Natural killer cell treated with Interleukin-12 subunit alpha and Interleukin-12 subunit beta and Interleukin-15 and Interleukin-18, amount 100 ng/mL, for 72 hours (primary cell): Measurements from ENCODE around the gene BCAR3. TPM values are rescaled to one million over a fixed set of nuclear protein-coding genes. Genes with fewer than 3 reads are reported as not detected.

Experiments
- ATAC-seq, 2 donors: fragments of 150-1000 bp; cut with Tn5 transposase in 1 of 2; sonication (Bioruptor Pico), chemical (Tn5 transposase) in 1 of 2; 2 replicates each; pipeline ENCODE4 v1.10.0; 2021
- DNase-seq: peaks from one replicate; pipeline ENCODE4 v3.0.0; 2022; ENCODE audit warnings: low spot score
- H3K27ac Mint-ChIP-seq, 2 donors: 1 replicate in 1 of 2; 2 replicates in 1 of 2; pipeline ENCODE4 v1.8.0; 2022; ENCODE audit warnings: mixed read lengths in 2 of 2, mild to moderate bottlenecking in 1 of 2, moderate library complexity in 1 of 2
- H3K27me3 Mint-ChIP-seq, 2 donors: 1 replicate in 1 of 2; 2 replicates in 1 of 2; pipeline ENCODE4 v1.8.0; 2022; ENCODE audit warnings: mixed read lengths in 2 of 2
- H3K36me3 Mint-ChIP-seq: one replicate; pipeline ENCODE4 v1.8.0; 2022; ENCODE audit warnings: mixed read lengths
- H3K4me1 Mint-ChIP-seq, 2 donors: 1 replicate in 1 of 2; 2 replicates in 1 of 2; pipeline ENCODE4 v1.8.0; 2022; ENCODE audit warnings: low read depth in 2 of 2, mixed read lengths in 2 of 2, mild to moderate bottlenecking in 1 of 2
- H3K4me3 Mint-ChIP-seq: one replicate; pipeline ENCODE4 v1.8.0; 2022; ENCODE audit warnings: mixed read lengths
- H3K9me3 Mint-ChIP-seq: 2 replicates; pipeline ENCODE4 v1.8.0; 2022; ENCODE audit warnings: mixed read lengths
- total RNA-seq, 2 donors: library from RNA; stranded (reverse); gene quantifications; one replicate each; pipeline ENCODE4 v1.2.3, GENCODE V29; 2022

The BCAR3 gene
- total RNA-seq = 10 to 100 TPM; 10.8 to 30.8 TPM

- DNase-seq (peak; percentile 78), ATAC-seq (peak; percentile 85 to 91)
- Mint-ChIP-seq H3K4me1 (peaks cover 13 to 27% of the 10 kb centered on the region in 2 donors), H3K4me3 (peak within 1 kb of the TSS; percentile 92), H3K36me3 (no peaks in the 10 kb centered on the region), H3K9me3 (no peaks in the 10 kb centered on the region), H3K27ac (peak within 1 kb of the TSS; percentile 64 to 92), H3K27me3 (peaks cover 10 to 25% of the 10 kb centered on the region in 2 donors)
Measured at GRCh38 chr1:93681101-93681988, at the start of gene BCAR3. Gene BCAR3, minus strand, starts transcription at chr1:93681837. Its CDS starts 6,907 bp downstream, at chr1:93674930.

- no peaks in the 10 kb centered on the region for H3K4me1 Mint-ChIP-seq
- DNase-seq (no peak), ATAC-seq (no peak)
- no peaks in the 10 kb centered on the region for H3K27me3 Mint-ChIP-seq
- no peaks in the 10 kb centered on the region for H3K9me3 Mint-ChIP-seq
- H3K36me3 Mint-ChIP-seq = no peaks in the 10 kb centered on the region
- H3K4me3 Mint-ChIP-seq = no peak overlapping the region
- H3K27ac Mint-ChIP-seq = peak overlapping the region in 1 of 2 donors; percentile 52
Measured at GRCh38 chr1:93730621-93731020, 49.0 kb upstream of the BCAR3 start.

- Mint-ChIP-seq H3K27me3 (no peaks in the 10 kb centered on the region), H3K4me1 (no peaks in the 10 kb centered on the region), H3K36me3 (no peaks in the 10 kb centered on the region), H3K4me3 (no peak overlapping the region), H3K27ac (peak overlapping the region in 1 of 2 donors; percentile 52), H3K9me3 (no peaks in the 10 kb centered on the region)
- no peak for ATAC-seq
- no peak for DNase-seq
Measured at GRCh38 chr1:93729906-93730305, 48.3 kb upstream of the BCAR3 start.

GRCh38 chr1:93729502-93729901, 47.9 kb upstream of the BCAR3 start:
- Mint-ChIP-seq H3K4me1 (no peaks in the 10 kb centered on the region), H3K27me3 (no peaks in the 10 kb centered on the region), H3K9me3 (no peaks in the 10 kb centered on the region), H3K27ac (peak overlapping the region in 1 of 2 donors; percentile 10), H3K4me3 (no peak overlapping the region), H3K36me3 (no peaks in the 10 kb centered on the region)
- DNase-seq = no peak
- ATAC-seq = no peak

- H3K36me3 Mint-ChIP-seq = no peaks in the 10 kb centered on the region
- H3K9me3 Mint-ChIP-seq = no peaks in the 10 kb centered on the region
- H3K4me1 Mint-ChIP-seq = no peaks in the 10 kb centered on the region
- H3K4me3 Mint-ChIP-seq = no peak overlapping the region
- ATAC-seq (no peak), DNase-seq (no peak)
- no peaks in the 10 kb centered on the region for H3K27me3 Mint-ChIP-seq
- H3K27ac Mint-ChIP-seq = peak overlapping the region in 1 of 2 donors; percentile 10
Measured at GRCh38 chr1:93728480-93729131, 47.0 kb upstream of the BCAR3 start.

GRCh38 chr1:93723733-93724270, 42.2 kb upstream of the BCAR3 start:
- Mint-ChIP-seq H3K27ac (no peak overlapping the region), H3K9me3 (no peaks in the 10 kb centered on the region), H3K4me3 (no peak overlapping the region), H3K36me3 (no peaks in the 10 kb centered on the region), H3K27me3 (no peaks in the 10 kb centered on the region), H3K4me1 (no peaks in the 10 kb centered on the region)
- ATAC-seq = no peak
- no peak for DNase-seq

GRCh38 chr1:93723110-93723509, 41.5 kb upstream of the BCAR3 start:
- Mint-ChIP-seq H3K9me3 (no peaks in the 10 kb centered on the region), H3K36me3 (no peaks in the 10 kb centered on the region), H3K27ac (no peak overlapping the region), H3K27me3 (no peaks in the 10 kb centered on the region), H3K4me1 (no peaks in the 10 kb centered on the region), H3K4me3 (no peak overlapping the region)
- DNase-seq (no peak), ATAC-seq (no peak)

GRCh38 chr1:93722081-93723031, 40.7 kb upstream of the BCAR3 start:
- DNase-seq (no peak), ATAC-seq (no peak)
- no peak overlapping the region for H3K27ac Mint-ChIP-seq
- H3K4me3 Mint-ChIP-seq = no peak overlapping the region
- H3K27me3 Mint-ChIP-seq = no peaks in the 10 kb centered on the region
- H3K36me3 Mint-ChIP-seq = no peaks in the 10 kb centered on the region
- no peaks in the 10 kb centered on the region for H3K4me1 Mint-ChIP-seq
- H3K9me3 Mint-ChIP-seq = no peaks in the 10 kb centered on the region

GRCh38 chr1:93720956-93721626, 39.5 kb upstream of the BCAR3 start:
- DNase-seq (no peak), ATAC-seq (no peak)
- peaks cover 5% of the 10 kb centered on the region for H3K36me3 Mint-ChIP-seq
- peaks cover 4 to 6% of the 10 kb centered on the region in 2 donors for H3K4me1 Mint-ChIP-seq
- no peak overlapping the region for H3K27ac Mint-ChIP-seq
- no peak overlapping the region for H3K4me3 Mint-ChIP-seq
- no peaks in the 10 kb centered on the region for H3K27me3 Mint-ChIP-seq
- no peaks in the 10 kb centered on the region for H3K9me3 Mint-ChIP-seq

GRCh38 chr1:93717640-93718039, 36.0 kb upstream of the BCAR3 start:
- H3K36me3 Mint-ChIP-seq = peaks cover 5% of the 10 kb centered on the region
- H3K4me1 Mint-ChIP-seq = peaks cover 19 to 20% of the 10 kb centered on the region in 2 donors

GRCh38 chr1:93716941-93717368, 35.3 kb upstream of the BCAR3 start:
- Mint-ChIP-seq H3K36me3 (peaks cover 5% of the 10 kb centered on the region), H3K4me1 (peaks cover 25 to 27% of the 10 kb centered on the region in 2 donors), H3K27me3 (peaks cover 0 to 3% of the 10 kb centered on the region in 2 donors), H3K27ac (peak overlapping the region in 1 of 2 donors; percentile 53), H3K9me3 (no peaks in the 10 kb centered on the region), H3K4me3 (no peak overlapping the region)
- ATAC-seq (peak in 1 of 2 donors; percentile 85), DNase-seq (no peak)

More at GRCh38 chr1:93717640-93718039, 36.0 kb upstream of the BCAR3 start:
- ATAC-seq = no peak
- Mint-ChIP-seq H3K27ac (no peak overlapping the region), H3K27me3 (no peaks in the 10 kb centered on the region), H3K4me3 (no peak overlapping the region), H3K9me3 (no peaks in the 10 kb centered on the region)
- DNase-seq = no peak

- ATAC-seq (no peak), DNase-seq (no peak)
- H3K27me3 Mint-ChIP-seq = peaks cover 0 to 5% of the 10 kb centered on the region in 2 donors
- H3K9me3 Mint-ChIP-seq = no peaks in the 10 kb centered on the region
- peak overlapping the region in 1 of 2 donors; percentile 53 for H3K27ac Mint-ChIP-seq
- H3K36me3 Mint-ChIP-seq = peaks cover 5% of the 10 kb centered on the region
- no peak overlapping the region for H3K4me3 Mint-ChIP-seq
- peaks cover 29 to 32% of the 10 kb centered on the region in 2 donors for H3K4me1 Mint-ChIP-seq
Measured at GRCh38 chr1:93716163-93716562, 34.5 kb upstream of the BCAR3 start.
